GM23338 (cell line): ENCODE results near the gene ARID3A. TPM values are rescaled to one million over a fixed set of nuclear protein-coding genes. Genes with fewer than 3 reads are reported as not detected.
A peak's percentile ranks its signal among the peaks of the same experiment; 100 is the strongest.

Experiments used
- ATAC-seq: fragments of 200-7000 bp; cut with Tn5 transposase; 3 replicates; pipeline ENCODE4 v1.9.1; 2020
- DNase-seq: peaks from one replicate; pipeline ENCODE4 v3.0.0-alpha.2; 2015; ENCODE audit warnings: low spot score
- H2AFZ ChIP-seq: fragments of 200-600 bp; sonication (generic); 2 replicates; pipeline ENCODE4 v1.8.0; 2016; ENCODE audit warnings: antibody characterized with exemption, mild to moderate bottlenecking, moderate library complexity
- H3F3A ChIP-seq: fragments of 200-600 bp; sonication (generic); replicated peaks from 2 replicates; pipeline ENCODE4 v1.8.0; 2017; ENCODE audit warnings: antibody characterized with exemption, mixed run types, low read depth
- H3K27ac ChIP-seq: fragments of 200-600 bp; sonication (generic); 2 replicates; pipeline ENCODE4 v1.6.1; 2016; ENCODE audit warnings: low read depth
- H3K27me3 ChIP-seq: fragments of 200-600 bp; sonication (generic); 2 replicates; pipeline ENCODE4 v1.8.0; 2016; ENCODE audit warnings: mild to moderate bottlenecking, mixed run types, moderate library complexity; ENCODE audit not compliant: insufficient read depth
- H3K36me3 ChIP-seq: fragments of 200-600 bp; sonication (generic); 2 replicates; pipeline ENCODE4 v1.8.0; 2016; ENCODE audit warnings: mild to moderate bottlenecking; ENCODE audit not compliant: insufficient read depth
- H3K4me1 ChIP-seq: fragments of 200-600 bp; sonication (generic); 2 replicates; pipeline ENCODE4 v1.8.0; 2016; ENCODE audit warnings: mild to moderate bottlenecking, moderate library complexity; ENCODE audit not compliant: insufficient read depth
- H3K4me2 ChIP-seq: fragments of 200-600 bp; sonication (generic); 2 replicates; pipeline ENCODE4 v1.7.1; 2017; ENCODE audit warnings: mixed run types
- H3K4me3 ChIP-seq: fragments of 200-600 bp; sonication (generic); 2 replicates; pipeline ENCODE4 v1.6.1; 2016; ENCODE audit warnings: mixed run types
- H3K79me2 ChIP-seq: fragments of 200-600 bp; sonication (generic); replicated peaks from 2 replicates; pipeline ENCODE4 v1.8.0; 2017; ENCODE audit warnings: mild to moderate bottlenecking; ENCODE audit not compliant: insufficient read depth
- H3K9me2 ChIP-seq: fragments of 200-600 bp; sonication (generic); 2 replicates; pipeline ENCODE4 v1.8.0; 2017; ENCODE audit not compliant: insufficient read depth
- H4K20me1 ChIP-seq: fragments of 200-600 bp; sonication (generic); replicated peaks from 2 replicates; pipeline ENCODE4 v1.8.0; 2017; ENCODE audit warnings: mild to moderate bottlenecking; ENCODE audit not compliant: insufficient read depth
- H3K27ac Mint-ChIP-seq: 2 replicates; pipeline ENCODE4 v1.8.0; 2020; ENCODE audit warnings: inconsistent platforms, mild to moderate bottlenecking, moderate library complexity, mixed read lengths
- H3K27me3 Mint-ChIP-seq: 3 replicates; pipeline ENCODE4 v1.8.0; 2022; ENCODE audit warnings: low read depth, mild to moderate bottlenecking, moderate library complexity, mixed read lengths, inconsistent platforms; ENCODE audit not compliant: insufficient read depth, poor library complexity
- H3K36me3 Mint-ChIP-seq: 3 replicates; pipeline ENCODE4 v1.8.0; 2021; ENCODE audit warnings: low read depth, mild to moderate bottlenecking, inconsistent platforms, moderate library complexity, mixed read lengths
- H3K4me1 Mint-ChIP-seq: 3 replicates; pipeline ENCODE4 v1.8.0; 2020; ENCODE audit warnings: mild to moderate bottlenecking, inconsistent platforms, mixed read lengths
- H3K4me3 Mint-ChIP-seq: 3 replicates; pipeline ENCODE4 v1.8.0; 2021; ENCODE audit warnings: moderate library complexity, mild to moderate bottlenecking, inconsistent platforms, mixed read lengths
- H3K9me3 Mint-ChIP-seq: 3 replicates; pipeline ENCODE4 v1.8.0; 2020; ENCODE audit warnings: moderate library complexity, mild to moderate bottlenecking, inconsistent platforms, mixed read lengths
- CREB1 ChIP-seq: fragments of 250-450 bp; sonication (Bioruptor Pico); IDR thresholded peaks from 2 replicates; pipeline ENCODE4 v1.5.0; 2020; ENCODE audit warnings: low read depth, mild to moderate bottlenecking, moderate library complexity
- EZH2 ChIP-seq: fragments of 200-600 bp; sonication (generic); IDR thresholded peaks from one replicate; pipeline ENCODE4 v1.8.0; 2017; ENCODE audit warnings: antibody characterized with exemption, mild to moderate bottlenecking, low read depth; ENCODE audit not compliant: unreplicated experiment
- EZH2phosphoT487 ChIP-seq: fragments of 200-600 bp; sonication (generic); IDR thresholded peaks from one replicate; pipeline ENCODE4 v1.8.1; 2018; ENCODE audit warnings: antibody characterized with exemption; ENCODE audit not compliant: unreplicated experiment
- JUNB ChIP-seq: IDR thresholded peaks from one replicate; pipeline ENCODE4 v1.6.1; 2016; ENCODE audit warnings: antibody characterized with exemption; ENCODE audit not compliant: unreplicated experiment
- NANOG ChIP-seq: IDR thresholded peaks from 2 replicates; pipeline ENCODE4 v1.6.1; 2016; ENCODE audit warnings: antibody characterized with exemption, borderline replicate concordance
- POLR2AphosphoS5 ChIP-seq: IDR thresholded peaks from 2 replicates; pipeline ENCODE4 v1.6.1; 2016; ENCODE audit warnings: antibody characterized with exemption, low read depth
- STAT1 ChIP-seq: IDR thresholded peaks from one replicate; pipeline ENCODE4 v1.6.1; 2016; ENCODE audit warnings: antibody characterized with exemption; ENCODE audit not compliant: unreplicated experiment
- ZNF114 ChIP-seq: fragments of 250-450 bp; sonication (Bioruptor Pico); IDR thresholded peaks from 2 replicates; pipeline ENCODE4 v1.5.0; 2020; ENCODE audit warnings: mild to moderate bottlenecking, moderate library complexity
- ZNF331 ChIP-seq: fragments of 250-450 bp; sonication (Bioruptor Pico); IDR thresholded peaks from 2 replicates; pipeline ENCODE4 v1.5.0; 2020; ENCODE audit warnings: low read depth, mild to moderate bottlenecking, moderate library complexity
- ZNF462 ChIP-seq: fragments of 250-450 bp; sonication (Bioruptor Pico); IDR thresholded peaks from 2 replicates; pipeline ENCODE4 v1.5.0; 2020; ENCODE audit warnings: mild to moderate bottlenecking, moderate library complexity
- polyA plus RNA-seq: library from polyadenylated mRNA; unstranded; fragments of >200 nt; fragmentation: Nextera tagmentation; extraction: Ambion mirVana; gene quantifications from 2 replicates; pipeline ENCODE4 v1.2.1, GENCODE V29; 2016
- total RNA-seq: library from RNA; depleted of rRNA; stranded (reverse); fragments of >200 nt; shearing (Covaris generic); gene quantifications from 2 replicates; pipeline ENCODE4 v1.2.3, GENCODE V29; 2014
- TF ChIP-seq, protein P1 (sequence below): IDR thresholded peaks from one replicate; pipeline ENCODE4 v1.6.1; 2018; ENCODE audit warnings: antibody characterized with exemption; ENCODE audit not compliant: unreplicated experiment
- TF ChIP-seq, protein P2 (sequence below), 2 experiments: fragments of 200-600 bp in 1 of 2; sonication (generic) in 1 of 2; conservative IDR thresholded peaks; 2 replicates each; pipeline versions ENCODE4 v1.5.1 to v1.6.1; 2016 to 2017; ENCODE audit warnings: antibody characterized with exemption in 2 of 2, low read depth in 2 of 2, mild to moderate bottlenecking in 2 of 2, moderate library complexity in 1 of 2

The ARID3A gene
- total and polyA plus RNA-seq, 2 experiments from 2014 or later = 33.6 to 51.6 TPM

DNA sequence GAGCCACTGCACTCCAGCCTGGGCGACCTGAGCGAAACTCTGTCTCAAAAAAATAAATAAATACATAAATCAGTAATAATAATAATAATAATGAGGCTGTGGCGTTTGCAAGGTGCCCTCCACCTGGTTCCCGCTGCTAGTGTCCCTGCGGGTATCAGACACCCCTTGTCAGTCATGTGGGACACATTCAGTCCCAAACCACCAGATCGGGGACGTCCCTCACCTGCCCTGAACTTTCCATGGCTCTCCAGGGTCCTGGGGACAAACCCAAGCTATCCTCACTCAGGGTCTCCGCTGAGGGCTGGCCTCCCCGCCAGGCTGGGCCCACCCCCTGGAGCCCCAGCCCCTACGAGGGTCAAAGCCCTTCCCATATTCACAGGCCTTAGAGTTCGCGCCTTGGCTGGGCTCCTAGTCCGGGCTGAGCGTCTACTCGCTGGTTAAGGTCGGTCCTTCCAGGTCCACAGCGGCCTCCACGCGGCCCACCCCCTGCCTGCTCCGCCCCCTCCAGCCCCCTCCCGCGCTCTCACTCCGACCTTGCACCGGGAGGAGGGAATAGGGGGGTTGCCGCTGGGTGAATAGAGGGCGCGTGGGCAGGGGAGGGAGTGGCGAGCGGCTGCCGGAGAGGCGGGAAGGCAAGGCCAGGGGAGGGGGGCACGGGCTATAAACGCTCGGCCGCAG lies 9.1 kb upstream of the ARID3A start:
- Histone ChIP-seq H3K9me2 (no peaks in the 10 kb centered on the region), H4K20me1 (no peaks in the 10 kb centered on the region; the same call in 1 of the 2 replicates), H3K27me3 (peaks cover 80% of the 10 kb centered on the region), H3K27ac (no peak overlapping the region), H3F3A (peaks cover 15% of the 10 kb centered on the region), H3K79me2 (no peaks in the 10 kb centered on the region), H3K4me3 (peak overlapping the region; percentile 72), H3K36me3 (no peaks in the 10 kb centered on the region), H2AFZ (peak overlapping the region; percentile 93; the same call in 1 of the 2 replicates), H3K4me2 (peak overlapping the region; percentile 87), H3K4me1 (no peaks in the 10 kb centered on the region; the same call in 1 of the 2 replicates)
- DNase-seq = peak; percentile 69
- no peaks in the 10 kb centered on the region for H3K36me3 Mint-ChIP-seq
- no peak overlapping the region for H3K27ac Mint-ChIP-seq
- peaks cover 56% of the 10 kb centered on the region for H3K27me3 Mint-ChIP-seq
- peak; percentile 20 for ATAC-seq
- H3K9me3 Mint-ChIP-seq = no peaks in the 10 kb centered on the region
- peak overlapping the region; percentile 61 for H3K4me3 Mint-ChIP-seq
- H3K4me1 Mint-ChIP-seq = peaks cover 4% of the 10 kb centered on the region; the same call in 2 of the 3 replicates
- TF ChIP-seq POLR2AphosphoS5 = no peak
- TF ChIP-seq, protein P1, sequence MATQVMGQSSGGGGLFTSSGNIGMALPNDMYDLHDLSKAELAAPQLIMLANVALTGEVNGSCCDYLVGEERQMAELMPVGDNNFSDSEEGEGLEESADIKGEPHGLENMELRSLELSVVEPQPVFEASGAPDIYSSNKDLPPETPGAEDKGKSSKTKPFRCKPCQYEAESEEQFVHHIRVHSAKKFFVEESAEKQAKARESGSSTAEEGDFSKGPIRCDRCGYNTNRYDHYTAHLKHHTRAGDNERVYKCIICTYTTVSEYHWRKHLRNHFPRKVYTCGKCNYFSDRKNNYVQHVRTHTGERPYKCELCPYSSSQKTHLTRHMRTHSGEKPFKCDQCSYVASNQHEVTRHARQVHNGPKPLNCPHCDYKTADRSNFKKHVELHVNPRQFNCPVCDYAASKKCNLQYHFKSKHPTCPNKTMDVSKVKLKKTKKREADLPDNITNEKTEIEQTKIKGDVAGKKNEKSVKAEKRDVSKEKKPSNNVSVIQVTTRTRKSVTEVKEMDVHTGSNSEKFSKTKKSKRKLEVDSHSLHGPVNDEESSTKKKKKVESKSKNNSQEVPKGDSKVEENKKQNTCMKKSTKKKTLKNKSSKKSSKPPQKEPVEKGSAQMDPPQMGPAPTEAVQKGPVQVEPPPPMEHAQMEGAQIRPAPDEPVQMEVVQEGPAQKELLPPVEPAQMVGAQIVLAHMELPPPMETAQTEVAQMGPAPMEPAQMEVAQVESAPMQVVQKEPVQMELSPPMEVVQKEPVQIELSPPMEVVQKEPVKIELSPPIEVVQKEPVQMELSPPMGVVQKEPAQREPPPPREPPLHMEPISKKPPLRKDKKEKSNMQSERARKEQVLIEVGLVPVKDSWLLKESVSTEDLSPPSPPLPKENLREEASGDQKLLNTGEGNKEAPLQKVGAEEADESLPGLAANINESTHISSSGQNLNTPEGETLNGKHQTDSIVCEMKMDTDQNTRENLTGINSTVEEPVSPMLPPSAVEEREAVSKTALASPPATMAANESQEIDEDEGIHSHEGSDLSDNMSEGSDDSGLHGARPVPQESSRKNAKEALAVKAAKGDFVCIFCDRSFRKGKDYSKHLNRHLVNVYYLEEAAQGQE = no peak
- TF ChIP-seq ZNF114 = no peak
- no peak for TF ChIP-seq EZH2
- TF ChIP-seq ZNF462 = no peak
- TF ChIP-seq JUNB = no peak
- TF ChIP-seq EZH2phosphoT487 = no peak
- no peak for TF ChIP-seq STAT1
- TF ChIP-seq ZNF331 (CRISPR knock-in tag) = no peak
- no peak for TF ChIP-seq CREB1 (CRISPR knock-in tag)
- TF ChIP-seq, protein P2, sequence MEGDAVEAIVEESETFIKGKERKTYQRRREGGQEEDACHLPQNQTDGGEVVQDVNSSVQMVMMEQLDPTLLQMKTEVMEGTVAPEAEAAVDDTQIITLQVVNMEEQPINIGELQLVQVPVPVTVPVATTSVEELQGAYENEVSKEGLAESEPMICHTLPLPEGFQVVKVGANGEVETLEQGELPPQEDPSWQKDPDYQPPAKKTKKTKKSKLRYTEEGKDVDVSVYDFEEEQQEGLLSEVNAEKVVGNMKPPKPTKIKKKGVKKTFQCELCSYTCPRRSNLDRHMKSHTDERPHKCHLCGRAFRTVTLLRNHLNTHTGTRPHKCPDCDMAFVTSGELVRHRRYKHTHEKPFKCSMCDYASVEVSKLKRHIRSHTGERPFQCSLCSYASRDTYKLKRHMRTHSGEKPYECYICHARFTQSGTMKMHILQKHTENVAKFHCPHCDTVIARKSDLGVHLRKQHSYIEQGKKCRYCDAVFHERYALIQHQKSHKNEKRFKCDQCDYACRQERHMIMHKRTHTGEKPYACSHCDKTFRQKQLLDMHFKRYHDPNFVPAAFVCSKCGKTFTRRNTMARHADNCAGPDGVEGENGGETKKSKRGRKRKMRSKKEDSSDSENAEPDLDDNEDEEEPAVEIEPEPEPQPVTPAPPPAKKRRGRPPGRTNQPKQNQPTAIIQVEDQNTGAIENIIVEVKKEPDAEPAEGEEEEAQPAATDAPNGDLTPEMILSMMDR (conservative IDR thresholded peaks at IDR 0.05; ENCODE audit: low read depth in 2 of 2) = no peak
- TF ChIP-seq NANOG = no peak
